Gastroesophageal sphincter (tissue), 4 donors: Measurements from ENCODE around the gene COLEC12. TPM values are rescaled to one million over a fixed set of nuclear protein-coding genes. Genes with fewer than 3 reads are reported as not detected.
A peak's percentile ranks its signal among the peaks of the same experiment; 100 is the strongest.

Source experiments
- ATAC-seq: fragments of 150-250 bp; one replicate; pipeline ENCODE4 v1.9.1; 2016; ENCODE audit warnings: mild to moderate bottlenecking, moderate library complexity
- H3K27ac ChIP-seq, 4 donors: fragments of 200-600 bp; sonication (generic) in 3 of 4; 1 replicate in 3 of 4; 2 replicates in 1 of 4; pipeline ENCODE4 v1.5.1; 2016 to 2019
- H3K27me3 ChIP-seq: fragments of 200-600 bp; sonication (generic); one replicate; pipeline ENCODE4 v1.5.1; 2019
- H3K36me3 ChIP-seq, 2 donors: fragments of 200-600 bp; sonication (generic); one replicate each; pipeline ENCODE4 v1.5.1; 2019; ENCODE audit warnings: control low read depth in 1 of 2
- H3K4me1 ChIP-seq, 3 donors: fragments of 200-600 bp; sonication (generic); 1 replicate in 2 of 3; 2 replicates in 1 of 3; pipeline ENCODE4 v1.5.1; 2016 to 2019; ENCODE audit warnings: control low read depth in 2 of 3
- H3K4me3 ChIP-seq, 2 donors: fragments of 200-600 bp; sonication (generic); one replicate each; pipeline ENCODE4 v1.5.1; 2019; ENCODE audit warnings: mild to moderate bottlenecking in 1 of 2, moderate library complexity in 1 of 2
- H3K9me3 ChIP-seq, 3 donors: fragments of 200-600 bp; sonication (generic); one replicate each; pipeline ENCODE4 v1.5.1; 2017 to 2019; ENCODE audit warnings: control low read depth in 2 of 3
- CTCF ChIP-seq, 4 experiments: fragments of 200-600 bp in 2 of 4; fragments of 450-650 bp in 2 of 4; sonication (generic) in 1 of 4; IDR thresholded peaks; one replicate each; pipeline ENCODE4 v1.5.1; 2017 to 2019; ENCODE audit warnings: antibody characterized with exemption in 4 of 4, mild to moderate bottlenecking in 2 of 4, moderate library complexity in 2 of 4
- EP300 ChIP-seq: sonication (generic); formaldehyde crosslinking; IDR thresholded peaks from one replicate; pipeline ENCODE4 v1.6.1; 2017; ENCODE audit warnings: antibody characterized with exemption, mild to moderate bottlenecking
- POLR2A ChIP-seq, 2 donors: fragments of 450-650 bp; IDR thresholded peaks; one replicate each; pipeline ENCODE4 v1.6.1; 2017; ENCODE audit warnings: antibody characterized with exemption in 2 of 2, mild to moderate bottlenecking in 2 of 2, moderate library complexity in 1 of 2
- POLR2AphosphoS5 ChIP-seq: sonication (generic); formaldehyde crosslinking; IDR thresholded peaks from one replicate; pipeline ENCODE4 v1.6.1; 2017; ENCODE audit warnings: antibody characterized with exemption
- WGBS, 2 donors: methylation state at CpG; one replicate each; pipeline ENCODE4 v1.1.5; 2018; ENCODE audit warnings: low coverage in 1 of 2; 5-methylcytosine and 5-hydroxymethylcytosine counted together
- total RNA-seq, 4 donors: library from RNA; depleted of rRNA; stranded (reverse); fragments of >200 nt; gene quantifications; one replicate each; pipeline ENCODE4 v1.1.0, GENCODE V29; 2016

Gene COLEC12
- total RNA-seq, 4 donors from 2014 or later: 21.2 to 40.1 (median 37.1) TPM

GRCh38 chr18:486929-487740 is 13.4 kb downstream of the COLEC12 start:
- no peaks in the 10 kb centered on the region for H3K36me3 ChIP-seq
- H3K9me3 ChIP-seq: no peaks in the 10 kb centered on the region
- no peaks in the 10 kb centered on the region for H3K27me3 ChIP-seq
- peaks cover 6 to 42% (median 6%) of the 10 kb centered on the region in 3 donors for H3K4me1 ChIP-seq
- WGBS, 2 donors: 70 to 79% methylated on average over 3 of the region's 3 CpGs
- TF ChIP-seq CTCF (IDR thresholded peaks at IDR 0.05) (no peak), EP300 (no peak), POLR2AphosphoS5 (no peak), POLR2A (IDR thresholded peaks at IDR 0.05) (no peak)
- no peak overlapping the region for H3K4me3 ChIP-seq
- H3K27ac ChIP-seq: no peak overlapping the region
- ATAC-seq: no peak

GRCh38 chr18:484749-485464 is 15.6 kb downstream of the COLEC12 start:
- peaks cover 2 to 27% (median 3%) of the 10 kb centered on the region in 3 donors for H3K4me1 ChIP-seq
- TF ChIP-seq POLR2A (IDR thresholded peaks at IDR 0.05) (no peak), EP300 (no peak), POLR2AphosphoS5 (no peak), CTCF (IDR thresholded peaks at IDR 0.05) (no peak)
- no peaks in the 10 kb centered on the region for H3K27me3 ChIP-seq
- ATAC-seq: no peak
- no peak overlapping the region for H3K27ac ChIP-seq
- no peaks in the 10 kb centered on the region for H3K36me3 ChIP-seq
- WGBS, 2 donors: 58 to 68% methylated on average over 3 to 4 of the region's 4 CpGs
- H3K4me3 ChIP-seq: no peak overlapping the region
- H3K9me3 ChIP-seq: no peaks in the 10 kb centered on the region

GRCh38 chr18:478681-479080 is 21.8 kb downstream of the COLEC12 start:
- no peaks in the 10 kb centered on the region for H3K36me3 ChIP-seq
- H3K4me1 ChIP-seq: peaks cover 0 to 67% (median 7%) of the 10 kb centered on the region in 3 donors
- H3K4me3 ChIP-seq: peak overlapping the region in 1 of 2 donors; percentile 17
- TF ChIP-seq CTCF (IDR thresholded peaks at IDR 0.05) (no peak), EP300 (no peak), POLR2AphosphoS5 (no peak), POLR2A (IDR thresholded peaks at IDR 0.05) (no peak)
- ATAC-seq: no peak
- peak overlapping the region in 3 of 4 donors; percentile 32 to 79 (median 66) for H3K27ac ChIP-seq
- no peaks in the 10 kb centered on the region for H3K27me3 ChIP-seq
- no peaks in the 10 kb centered on the region for H3K9me3 ChIP-seq
- WGBS, 2 donors: 44 to 55% methylated on average over 5 of the region's 5 CpGs

GRCh38 chr18:477565-477964 is 22.9 kb downstream of the COLEC12 start:
- H3K36me3 ChIP-seq: no peaks in the 10 kb centered on the region
- no peaks in the 10 kb centered on the region for H3K27me3 ChIP-seq
- no peak overlapping the region for H3K4me3 ChIP-seq
- WGBS, 2 donors: 0 to 60% methylated on average over 1 to 2 of the region's 2 CpGs
- H3K9me3 ChIP-seq: no peaks in the 10 kb centered on the region
- peaks cover 0 to 70% (median 7%) of the 10 kb centered on the region in 3 donors for H3K4me1 ChIP-seq
- TF ChIP-seq EP300 (no peak), CTCF (IDR thresholded peaks at IDR 0.05) (peak in 2 of 4 experiments; percentile 18 to 25), POLR2A (IDR thresholded peaks at IDR 0.05) (no peak), POLR2AphosphoS5 (no peak)
- ATAC-seq: no peak
- H3K27ac ChIP-seq: peak overlapping the region in 3 of 4 donors; percentile 2 to 79 (median 66)
